ENCODE measurements around the gene SLC22A16. TPM values are rescaled to one million over a fixed set of nuclear protein-coding genes. Genes with fewer than 3 reads are reported as not detected.

SLC22A16 gene
- total and polyA plus RNA-seq, 2 donors (not counting 1 experiment from before 2014, with no cell fraction given): not detected

GRCh38 chr6:110387986-110388385 lies 88.4 kb downstream of the SLC22A16 start:
- no peaks in the 10 kb centered on the region for H3K36me3 ChIP-seq (ENCODE audit: control insufficient read depth, insufficient read depth, low read length)
- H3K4me1 ChIP-seq (ENCODE audit: control insufficient read depth, extremely low read depth, insufficient read depth, low read length): no peaks in the 10 kb centered on the region
- H2AFZ ChIP-seq (ENCODE audit: low read length): no peak overlapping the region
- H3K79me2 ChIP-seq (ENCODE audit: control insufficient read depth, insufficient read depth, low read length): no peaks in the 10 kb centered on the region
- H3K4me2 ChIP-seq (ENCODE audit: extremely low read depth, insufficient read depth, low read length): no peak overlapping the region
- H3K9ac ChIP-seq (ENCODE audit: insufficient read depth, low read length): no peak overlapping the region
- H3K27ac ChIP-seq (ENCODE audit: insufficient read depth, low read length): no peak overlapping the region
- H4K20me1 ChIP-seq (ENCODE audit: control insufficient read depth, extremely low read depth, insufficient read depth, low read length): no peaks in the 10 kb centered on the region
- no peak for DNase-seq (ENCODE audit: low read depth in 2 of 2)
- H3K9me3 ChIP-seq (ENCODE audit: control insufficient read depth, insufficient read depth, low read depth, low read length): no peaks in the 10 kb centered on the region
- no peak overlapping the region for H3K4me3 ChIP-seq (replicated peaks in 1 of 4; ENCODE audit: control extremely low read depth in 1 of 4, insufficient read depth in 1 of 4, low read depth in 3 of 4, low read length in 4 of 4)
- no peaks in the 10 kb centered on the region for H3K27me3 ChIP-seq (ENCODE audit: control insufficient read depth, insufficient read depth, low read length)
- TF ChIP-seq EZH2 (IDR thresholded peaks at IDR 0.05; ENCODE audit: low read length, missing control alignments) (no peak), CTCF (conservative IDR thresholded peaks at IDR 0.05 in 1 of 2, IDR thresholded peaks at IDR 0.05 in 1 of 2; ENCODE audit: low read depth in 1 of 2, low read length in 2 of 2) (no peak)

GRCh38 chr6:110385458-110385863 lies 91.0 kb downstream of the SLC22A16 start:
- no peaks in the 10 kb centered on the region for H3K4me1 ChIP-seq (ENCODE audit: control insufficient read depth, extremely low read depth, insufficient read depth, low read length)
- H3K9ac ChIP-seq (ENCODE audit: insufficient read depth, low read length): no peak overlapping the region
- H3K4me2 ChIP-seq (ENCODE audit: extremely low read depth, insufficient read depth, low read length): no peak overlapping the region
- H3K27ac ChIP-seq (ENCODE audit: insufficient read depth, low read length): no peak overlapping the region
- no peak for DNase-seq (ENCODE audit: low read depth in 2 of 2)
- no peaks in the 10 kb centered on the region for H3K79me2 ChIP-seq (ENCODE audit: control insufficient read depth, insufficient read depth, low read length)
- no peaks in the 10 kb centered on the region for H4K20me1 ChIP-seq (ENCODE audit: control insufficient read depth, extremely low read depth, insufficient read depth, low read length)
- no peaks in the 10 kb centered on the region for H3K36me3 ChIP-seq (ENCODE audit: control insufficient read depth, insufficient read depth, low read length)
- H2AFZ ChIP-seq (ENCODE audit: low read length): no peak overlapping the region
- no peaks in the 10 kb centered on the region for H3K9me3 ChIP-seq (ENCODE audit: control insufficient read depth, insufficient read depth, low read depth, low read length)
- H3K27me3 ChIP-seq (ENCODE audit: control insufficient read depth, insufficient read depth, low read length): no peaks in the 10 kb centered on the region
- H3K4me3 ChIP-seq (replicated peaks in 1 of 4; ENCODE audit: control extremely low read depth in 1 of 4, insufficient read depth in 1 of 4, low read depth in 3 of 4, low read length in 4 of 4): no peak overlapping the region
- TF ChIP-seq CTCF (conservative IDR thresholded peaks at IDR 0.05 in 1 of 2, IDR thresholded peaks at IDR 0.05 in 1 of 2; ENCODE audit: low read depth in 1 of 2, low read length in 2 of 2) (no peak), EZH2 (IDR thresholded peaks at IDR 0.05; ENCODE audit: low read length, missing control alignments) (no peak)

- no peaks in the 10 kb centered on the region for H3K4me1 ChIP-seq (ENCODE audit: control insufficient read depth, extremely low read depth, insufficient read depth, low read length)
- H3K27me3 ChIP-seq (ENCODE audit: control insufficient read depth, insufficient read depth, low read length): no peaks in the 10 kb centered on the region
- H3K4me3 ChIP-seq (replicated peaks in 1 of 4; ENCODE audit: control extremely low read depth in 1 of 4, insufficient read depth in 1 of 4, low read depth in 3 of 4, low read length in 4 of 4): no peak overlapping the region
- H3K79me2 ChIP-seq (ENCODE audit: control insufficient read depth, insufficient read depth, low read length): no peaks in the 10 kb centered on the region
- no peak overlapping the region for H3K9ac ChIP-seq (ENCODE audit: insufficient read depth, low read length)
- H4K20me1 ChIP-seq (ENCODE audit: control insufficient read depth, extremely low read depth, insufficient read depth, low read length): no peaks in the 10 kb centered on the region
- no peaks in the 10 kb centered on the region for H3K36me3 ChIP-seq (ENCODE audit: control insufficient read depth, insufficient read depth, low read length)
- DNase-seq (ENCODE audit: low read depth in 2 of 2): no peak
- H3K27ac ChIP-seq (ENCODE audit: insufficient read depth, low read length): no peak overlapping the region
- TF ChIP-seq EZH2 (IDR thresholded peaks at IDR 0.05; ENCODE audit: low read length, missing control alignments) (no peak), CTCF (conservative IDR thresholded peaks at IDR 0.05 in 1 of 2, IDR thresholded peaks at IDR 0.05 in 1 of 2; ENCODE audit: low read depth in 1 of 2, low read length in 2 of 2) (no peak)
- H2AFZ ChIP-seq (ENCODE audit: low read length): no peak overlapping the region
- H3K9me3 ChIP-seq (ENCODE audit: control insufficient read depth, insufficient read depth, low read depth, low read length): no peaks in the 10 kb centered on the region
- H3K4me2 ChIP-seq (ENCODE audit: extremely low read depth, insufficient read depth, low read length): no peak overlapping the region
Observed at GRCh38 chr6:110378552-110378951, 97.9 kb downstream of the SLC22A16 start.

Other genes with a start within 250 kb of the SLC22A16 start
- 2.6 TPM in 2 replicates for gene METTL24, start 118.3 kb downstream of the SLC22A16 start, total RNA-seq
- gene METTL24, start 118.3 kb downstream of the SLC22A16 start, polyA plus RNA-seq: 0.05 and 0.18 TPM in 2 replicates
- gene DDO, start 61.0 kb downstream of the SLC22A16 start, total RNA-seq: 8.7 and 12.2 TPM in 2 replicates
- gene DDO, start 61.0 kb downstream of the SLC22A16 start, polyA plus RNA-seq: 1.3 and 3.9 TPM in 2 replicates

Measured in fibroblast of lung (primary cell).